SK-N-SH (cell line): ENCODE measurements around the gene OSTF1. TPM values are rescaled to one million over a fixed set of nuclear protein-coding genes. Genes with fewer than 3 reads are reported as not detected.

Experiments
- CHD2 ChIP-seq: fragments of 150-350 bp; IDR thresholded peaks from 2 replicates; pipeline ENCODE4 v1.6.1; 2018; ENCODE audit warnings: low read length; ENCODE audit not compliant: partially characterized antibody
- CTCF ChIP-seq: fragments of 200-600 bp; sonication (generic); IDR thresholded peaks from 2 replicates; pipeline ENCODE4 v1.6.1; 2017; ENCODE audit warnings: antibody characterized with exemption, mild to moderate bottlenecking, moderate library complexity
- ELF1 ChIP-seq: IDR thresholded peaks from 2 replicates; pipeline ENCODE4 v1.4.0; 2012
- EP300 ChIP-seq, 2 experiments: IDR thresholded peaks; 2 replicates each; pipeline versions ENCODE4 v1.4.0 to v1.6.1; 2012; ENCODE audit warnings: borderline replicate concordance in 1 of 2, low read depth in 1 of 2, low read length in 1 of 2
- FOSL2 ChIP-seq: IDR thresholded peaks from 2 replicates; pipeline ENCODE4 v1.4.0; 2012; ENCODE audit warnings: low read depth, mild to moderate bottlenecking, moderate library complexity, borderline replicate concordance
- FOXJ3 ChIP-seq: sonication (generic); formaldehyde crosslinking; IDR thresholded peaks from 2 replicates; pipeline ENCODE4 v1.5.1; 2020; ENCODE audit warnings: mild to moderate bottlenecking, missing genetic modification reagents
- FOXM1 ChIP-seq: IDR thresholded peaks from 2 replicates; pipeline ENCODE4 v1.4.0; 2012; ENCODE audit warnings: low read depth, mild to moderate bottlenecking
- GABPA ChIP-seq: IDR thresholded peaks from 2 replicates; pipeline ENCODE4 v1.4.0; 2012; ENCODE audit warnings: low read depth, mild to moderate bottlenecking
- JUND ChIP-seq: IDR thresholded peaks from 2 replicates; pipeline ENCODE4 v1.4.0; 2012
- MEF2A ChIP-seq: IDR thresholded peaks from 2 replicates; pipeline ENCODE4 v1.4.0; 2012; ENCODE audit warnings: low read depth, borderline replicate concordance
- MXI1 ChIP-seq: IDR thresholded peaks from 2 replicates; pipeline ENCODE4 v1.6.1; 2012; ENCODE audit warnings: mild to moderate bottlenecking, low read depth, low read length, improper control_type of control experiment
- NFIC ChIP-seq: IDR thresholded peaks from 2 replicates; pipeline ENCODE4 v1.4.0; 2012; ENCODE audit warnings: borderline replicate concordance
- NRF1 ChIP-seq: IDR thresholded peaks from 2 replicates; pipeline ENCODE4 v1.6.1; 2012; ENCODE audit warnings: low read depth, mild to moderate bottlenecking, low read length
- PBX3 ChIP-seq: IDR thresholded peaks from 2 replicates; pipeline ENCODE4; 2012
- RAD21 ChIP-seq: IDR thresholded peaks from 2 replicates; pipeline ENCODE4 v1.6.1; 2012; ENCODE audit warnings: mild to moderate bottlenecking, low read length
- RCOR1 ChIP-seq: fragments of 150-350 bp; IDR thresholded peaks from 2 replicates; pipeline ENCODE4 v1.6.1; 2017; ENCODE audit warnings: antibody characterized with exemption, low read length
- SIN3A ChIP-seq: IDR thresholded peaks from 2 replicates; pipeline ENCODE4 v1.6.1; 2012; ENCODE audit warnings: low read depth, mild to moderate bottlenecking, low read length, moderate library complexity, borderline replicate concordance
- SMC3 ChIP-seq: IDR thresholded peaks from 2 replicates; pipeline ENCODE4 v1.6.1; 2012; ENCODE audit warnings: low read depth, low read length, improper control_type of control experiment
- TAF1 ChIP-seq: IDR thresholded peaks from 2 replicates; pipeline ENCODE4 v1.6.1; 2012; ENCODE audit warnings: low read depth, mild to moderate bottlenecking, low read length, moderate library complexity, borderline replicate concordance
- TCF12 ChIP-seq: IDR thresholded peaks from 2 replicates; pipeline ENCODE4 v1.4.0; 2012
- TEAD4 ChIP-seq: IDR thresholded peaks from 2 replicates; pipeline ENCODE4 v1.4.0; 2012; ENCODE audit warnings: mild to moderate bottlenecking, borderline replicate concordance; ENCODE audit not compliant: insufficient read depth
- polyA plus RNA-seq, 3 experiments: library from polyadenylated mRNA; depleted of rRNA; stranded (reverse); fragments of >200 nt; gene quantifications; 2 replicates each; pipeline ENCODE4 v1.2.3, GENCODE V29; 2012
- TF ChIP-seq, protein P1 (sequence below): IDR thresholded peaks from 2 replicates; pipeline ENCODE4 v1.4.0; 2012; ENCODE audit warnings: low read depth, borderline replicate concordance
- TF ChIP-seq, protein P2 (sequence below): IDR thresholded peaks from 2 replicates; pipeline ENCODE4 v1.4.0; 2012; ENCODE audit warnings: low read depth, borderline replicate concordance
- TF ChIP-seq, protein P3 (sequence below): IDR thresholded peaks from 2 replicates; pipeline ENCODE4 v1.4.0; 2012; ENCODE audit warnings: low read depth

OSTF1 gene
- polyA plus RNA-seq, 1 of the 3 experiments (the other 2 are of a cell fraction) = 9.5 TPM

GRCh38 chr9:75039009-75039408, 49.3 kb upstream of the OSTF1 start (continued):
- TF ChIP-seq TAF1 = no peak
- TF ChIP-seq, protein P1, sequence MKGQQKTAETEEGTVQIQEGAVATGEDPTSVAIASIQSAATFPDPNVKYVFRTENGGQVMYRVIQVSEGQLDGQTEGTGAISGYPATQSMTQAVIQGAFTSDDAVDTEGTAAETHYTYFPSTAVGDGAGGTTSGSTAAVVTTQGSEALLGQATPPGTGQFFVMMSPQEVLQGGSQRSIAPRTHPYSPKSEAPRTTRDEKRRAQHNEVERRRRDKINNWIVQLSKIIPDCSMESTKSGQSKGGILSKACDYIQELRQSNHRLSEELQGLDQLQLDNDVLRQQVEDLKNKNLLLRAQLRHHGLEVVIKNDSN = no peak
- TF ChIP-seq, protein P2, sequence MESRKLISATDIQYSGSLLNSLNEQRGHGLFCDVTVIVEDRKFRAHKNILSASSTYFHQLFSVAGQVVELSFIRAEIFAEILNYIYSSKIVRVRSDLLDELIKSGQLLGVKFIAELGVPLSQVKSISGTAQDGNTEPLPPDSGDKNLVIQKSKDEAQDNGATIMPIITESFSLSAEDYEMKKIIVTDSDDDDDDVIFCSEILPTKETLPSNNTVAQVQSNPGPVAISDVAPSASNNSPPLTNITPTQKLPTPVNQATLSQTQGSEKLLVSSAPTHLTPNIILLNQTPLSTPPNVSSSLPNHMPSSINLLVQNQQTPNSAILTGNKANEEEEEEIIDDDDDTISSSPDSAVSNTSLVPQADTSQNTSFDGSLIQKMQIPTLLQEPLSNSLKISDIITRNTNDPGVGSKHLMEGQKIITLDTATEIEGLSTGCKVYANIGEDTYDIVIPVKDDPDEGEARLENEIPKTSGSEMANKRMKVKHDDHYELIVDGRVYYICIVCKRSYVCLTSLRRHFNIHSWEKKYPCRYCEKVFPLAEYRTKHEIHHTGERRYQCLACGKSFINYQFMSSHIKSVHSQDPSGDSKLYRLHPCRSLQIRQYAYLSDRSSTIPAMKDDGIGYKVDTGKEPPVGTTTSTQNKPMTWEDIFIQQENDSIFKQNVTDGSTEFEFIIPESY = no peak
- TF ChIP-seq NFIC = no peak
- no peak for TF ChIP-seq RAD21
- TF ChIP-seq PBX3 = peak; percentile 57
- TF ChIP-seq TCF12 = peak; percentile 80
- TF ChIP-seq MEF2A = peak; percentile 37; the same call in 1 of the 2 replicates
- TF ChIP-seq TEAD4 = no peak
- no peak for TF ChIP-seq SIN3A
- TF ChIP-seq SMC3 = no peak
- TF ChIP-seq MXI1 = no peak
- peak; percentile 66 for TF ChIP-seq FOSL2
- no peak for TF ChIP-seq RCOR1
- TF ChIP-seq FOXJ3 (CRISPR knock-in tag) = no peak
- no peak for TF ChIP-seq GABPA
- TF ChIP-seq CTCF = no peak
- peak in 1 of 2 experiments; percentile 21; a peak in 1 of 4 replicates for TF ChIP-seq EP300 (IDR thresholded peaks at IDR 0.05; ENCODE audit: borderline replicate concordance in 1 of 2, low read depth in 1 of 2, low read length in 1 of 2)
- no peak for TF ChIP-seq FOXM1
- peak; percentile 55 for TF ChIP-seq JUND
- TF ChIP-seq NRF1 = no peak
- no peak for TF ChIP-seq ELF1
- no peak for TF ChIP-seq CHD2
- TF ChIP-seq, protein P3, sequence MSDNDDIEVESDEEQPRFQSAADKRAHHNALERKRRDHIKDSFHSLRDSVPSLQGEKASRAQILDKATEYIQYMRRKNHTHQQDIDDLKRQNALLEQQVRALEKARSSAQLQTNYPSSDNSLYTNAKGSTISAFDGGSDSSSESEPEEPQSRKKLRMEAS = 0 out of 2 replicates have a peak, but pooled peaks have one; percentile 26
